Esophagus squamous epithelium (tissue), 4 donors: ENCODE measurements around the gene ANO8.

Source experiments
- POLR2A ChIP-seq, 4 donors: fragments of 450-650 bp; IDR thresholded peaks; one replicate each; pipeline ENCODE4 v1.6.1; 2017; ENCODE audit warnings: antibody characterized with exemption in 4 of 4, mild to moderate bottlenecking in 4 of 4, moderate library complexity in 3 of 4
- TF ChIP-seq, protein P1 (sequence below), 6 experiments: fragments of 450-650 bp in 4 of 6; fragments of 200-600 bp in 2 of 6; sonication (generic) in 2 of 6; IDR thresholded peaks; one replicate each; pipeline ENCODE4 v1.5.1; 2016 to 2019; ENCODE audit warnings: antibody characterized with exemption in 6 of 6, mild to moderate bottlenecking in 4 of 6, moderate library complexity in 4 of 6

DNA sequence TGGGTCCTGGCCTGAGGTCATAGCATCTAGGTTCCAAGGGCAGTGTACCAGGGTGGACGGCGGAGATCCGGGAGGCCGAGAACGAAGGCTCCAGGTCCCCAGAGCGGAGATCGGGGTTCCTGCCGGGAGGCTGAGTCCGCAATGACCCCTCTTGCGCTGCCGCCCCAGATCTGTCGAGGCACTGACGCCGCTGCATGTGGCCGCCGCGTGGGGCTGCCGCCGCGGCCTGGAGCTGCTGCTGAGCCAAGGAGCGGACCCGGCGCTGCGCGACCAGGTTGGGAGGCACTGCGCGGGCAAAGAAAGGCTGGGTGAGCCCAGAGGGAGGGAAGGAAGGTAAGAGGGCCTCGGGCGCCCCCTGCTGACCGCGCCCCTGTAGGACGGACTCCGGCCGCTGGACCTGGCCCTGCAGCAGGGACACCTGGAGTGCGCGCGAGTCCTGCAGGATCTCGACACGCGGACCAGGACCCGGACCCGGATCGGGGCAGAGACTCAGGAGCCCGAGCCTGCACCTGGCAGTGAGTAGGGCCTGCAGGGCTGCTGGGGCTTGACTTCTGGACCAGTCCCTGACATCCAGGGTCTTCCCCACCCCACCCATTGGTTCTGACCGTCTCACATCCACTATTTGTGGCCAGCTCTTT lies 52.0 kb downstream of the ANO8 start:
- TF ChIP-seq, protein P1, sequence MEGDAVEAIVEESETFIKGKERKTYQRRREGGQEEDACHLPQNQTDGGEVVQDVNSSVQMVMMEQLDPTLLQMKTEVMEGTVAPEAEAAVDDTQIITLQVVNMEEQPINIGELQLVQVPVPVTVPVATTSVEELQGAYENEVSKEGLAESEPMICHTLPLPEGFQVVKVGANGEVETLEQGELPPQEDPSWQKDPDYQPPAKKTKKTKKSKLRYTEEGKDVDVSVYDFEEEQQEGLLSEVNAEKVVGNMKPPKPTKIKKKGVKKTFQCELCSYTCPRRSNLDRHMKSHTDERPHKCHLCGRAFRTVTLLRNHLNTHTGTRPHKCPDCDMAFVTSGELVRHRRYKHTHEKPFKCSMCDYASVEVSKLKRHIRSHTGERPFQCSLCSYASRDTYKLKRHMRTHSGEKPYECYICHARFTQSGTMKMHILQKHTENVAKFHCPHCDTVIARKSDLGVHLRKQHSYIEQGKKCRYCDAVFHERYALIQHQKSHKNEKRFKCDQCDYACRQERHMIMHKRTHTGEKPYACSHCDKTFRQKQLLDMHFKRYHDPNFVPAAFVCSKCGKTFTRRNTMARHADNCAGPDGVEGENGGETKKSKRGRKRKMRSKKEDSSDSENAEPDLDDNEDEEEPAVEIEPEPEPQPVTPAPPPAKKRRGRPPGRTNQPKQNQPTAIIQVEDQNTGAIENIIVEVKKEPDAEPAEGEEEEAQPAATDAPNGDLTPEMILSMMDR (IDR thresholded peaks at IDR 0.05), result peak; percentile 88 to 92 (median 90)
- TF ChIP-seq POLR2A (IDR thresholded peaks at IDR 0.05), result no peak
